ENCODE measurements around the gene VIL1.
A peak's percentile ranks its signal among the peaks of the same experiment; 100 is the strongest.

Gene VIL1

DNA sequence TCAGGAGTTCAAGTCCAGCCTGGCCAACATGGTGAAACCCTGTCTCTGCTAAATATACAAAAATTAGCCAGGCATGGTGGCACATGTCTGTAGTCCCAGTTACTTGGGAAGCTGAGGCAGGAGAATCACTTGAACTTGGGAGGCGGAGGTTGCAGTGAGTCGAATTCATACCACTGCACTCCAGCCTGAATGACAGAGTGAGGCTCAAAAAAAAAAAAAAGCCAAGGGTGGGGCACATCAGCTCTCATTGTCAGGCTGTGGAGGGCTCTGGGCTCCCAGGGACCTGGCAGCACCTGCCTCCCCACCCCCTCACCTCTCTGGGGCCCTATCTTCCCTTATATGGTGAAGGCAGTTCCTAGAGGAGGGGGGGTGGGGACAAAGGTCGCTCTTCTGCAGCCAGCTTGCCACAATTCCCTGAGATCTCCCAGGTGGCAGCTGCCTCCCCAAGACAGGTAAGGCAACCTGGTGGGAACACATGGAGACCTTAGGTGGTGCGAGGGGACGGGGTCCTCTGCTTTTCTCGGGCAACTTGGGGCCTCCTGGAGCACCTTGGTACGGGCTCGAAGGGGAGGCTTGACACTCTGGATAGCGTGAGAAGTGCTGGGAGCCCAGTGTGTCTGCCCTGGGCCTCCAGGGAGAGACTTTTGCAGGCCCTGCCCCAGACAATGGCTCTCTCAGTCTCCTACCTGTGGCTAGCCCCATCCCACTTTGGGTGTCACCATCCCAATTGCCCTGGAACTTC lies at the start of gene VIL1:
Gene VIL1, plus strand, starts transcription at position 407 of the 742 bp plus-strand sequence. CDS start 4,656 bp downstream, outside the sequence.
- no peak for DNase-seq (ENCODE audit: low read depth)
- no peak within 1 kb of the TSS for H3K4me3 ChIP-seq (ENCODE audit: low read length)
- TF ChIP-seq, protein P1, sequence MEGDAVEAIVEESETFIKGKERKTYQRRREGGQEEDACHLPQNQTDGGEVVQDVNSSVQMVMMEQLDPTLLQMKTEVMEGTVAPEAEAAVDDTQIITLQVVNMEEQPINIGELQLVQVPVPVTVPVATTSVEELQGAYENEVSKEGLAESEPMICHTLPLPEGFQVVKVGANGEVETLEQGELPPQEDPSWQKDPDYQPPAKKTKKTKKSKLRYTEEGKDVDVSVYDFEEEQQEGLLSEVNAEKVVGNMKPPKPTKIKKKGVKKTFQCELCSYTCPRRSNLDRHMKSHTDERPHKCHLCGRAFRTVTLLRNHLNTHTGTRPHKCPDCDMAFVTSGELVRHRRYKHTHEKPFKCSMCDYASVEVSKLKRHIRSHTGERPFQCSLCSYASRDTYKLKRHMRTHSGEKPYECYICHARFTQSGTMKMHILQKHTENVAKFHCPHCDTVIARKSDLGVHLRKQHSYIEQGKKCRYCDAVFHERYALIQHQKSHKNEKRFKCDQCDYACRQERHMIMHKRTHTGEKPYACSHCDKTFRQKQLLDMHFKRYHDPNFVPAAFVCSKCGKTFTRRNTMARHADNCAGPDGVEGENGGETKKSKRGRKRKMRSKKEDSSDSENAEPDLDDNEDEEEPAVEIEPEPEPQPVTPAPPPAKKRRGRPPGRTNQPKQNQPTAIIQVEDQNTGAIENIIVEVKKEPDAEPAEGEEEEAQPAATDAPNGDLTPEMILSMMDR (conservative IDR thresholded peaks at IDR 0.05; ENCODE audit: low read length): no peak

DNA sequence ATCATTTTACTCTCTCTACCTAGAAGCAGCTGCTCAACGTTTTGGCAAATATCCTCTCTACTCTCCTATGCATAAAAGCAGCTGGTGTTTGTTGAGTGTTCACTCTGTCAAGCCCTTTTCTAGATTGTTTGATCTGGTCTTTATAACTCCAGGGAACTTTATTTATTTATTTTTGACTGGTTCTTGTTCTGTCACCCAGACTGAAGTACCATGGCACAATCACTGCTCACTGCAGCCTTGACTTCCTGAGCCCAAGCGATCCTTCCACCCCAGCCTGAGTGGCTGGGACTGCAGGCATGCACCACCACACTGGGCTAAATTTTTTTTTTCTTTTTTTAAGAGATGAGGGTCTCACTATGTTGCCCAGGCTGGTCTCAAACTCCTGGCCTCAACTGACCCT lies 49.6 kb upstream of the VIL1 start:
- no peak overlapping the region for H3K4me3 ChIP-seq (ENCODE audit: low read length)
- TF ChIP-seq, protein P1 (conservative IDR thresholded peaks at IDR 0.05; ENCODE audit: low read length): no peak
- no peak for DNase-seq (ENCODE audit: low read depth)

DNA sequence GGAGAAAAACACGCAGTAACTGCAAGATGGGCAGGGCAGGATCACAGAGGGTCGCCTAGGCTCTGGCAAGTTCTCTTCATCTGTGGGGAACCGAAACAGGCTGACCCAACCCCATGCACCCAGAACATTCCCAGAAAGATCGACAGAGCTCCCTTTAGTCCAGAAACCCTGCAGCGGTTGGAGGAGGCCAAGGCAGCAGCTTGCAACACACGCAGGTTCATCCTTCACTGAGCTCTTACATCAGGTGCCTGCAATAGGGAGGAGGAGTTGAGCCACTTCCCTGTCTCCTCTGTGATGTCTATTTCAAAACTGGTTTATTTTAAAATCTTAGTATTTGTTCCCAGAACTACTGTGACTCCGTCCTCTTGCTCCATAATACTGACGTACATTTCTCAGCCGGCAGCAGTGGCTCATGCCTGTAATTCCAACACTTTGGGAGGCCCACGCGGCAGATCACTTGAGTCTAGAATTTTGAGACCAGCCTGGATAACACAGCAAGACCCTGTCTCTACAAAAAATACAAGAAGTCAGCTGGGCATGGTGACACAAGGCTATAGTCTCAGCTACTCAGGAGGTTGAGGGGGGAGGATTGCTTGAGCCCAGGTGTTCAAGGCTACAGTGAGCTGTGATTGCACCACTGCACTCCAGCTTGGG lies 48.4 kb upstream of the VIL1 start:
- TF ChIP-seq, protein P1 (conservative IDR thresholded peaks at IDR 0.05; ENCODE audit: low read length): no peak
- peak; percentile 67 for DNase-seq (ENCODE audit: low read depth)

DNA sequence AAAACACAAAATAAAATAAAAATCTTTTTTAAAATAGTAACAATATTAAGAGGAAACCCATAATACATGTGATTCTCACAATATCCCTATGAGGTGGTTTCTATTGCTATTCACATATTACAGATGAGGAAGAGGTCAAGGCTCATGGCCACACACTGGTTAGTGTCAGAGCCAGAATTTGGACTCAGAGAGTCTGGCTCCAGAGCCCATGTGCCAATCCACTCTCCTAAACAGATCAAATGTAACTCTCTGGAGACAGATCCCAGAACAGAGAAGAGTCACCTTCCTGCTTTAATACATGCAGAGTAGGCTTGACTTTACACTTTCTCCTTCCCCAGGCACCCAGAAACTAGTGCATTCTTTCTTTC lies 47.0 kb upstream of the VIL1 start:
- TF ChIP-seq, protein P1 (conservative IDR thresholded peaks at IDR 0.05; ENCODE audit: low read length): no peak
- no peak overlapping the region for H3K4me3 ChIP-seq (ENCODE audit: low read length)
- DNase-seq (ENCODE audit: low read depth): no peak

More for the DNA sequence above, 48.4 kb upstream of the VIL1 start:
- no peak overlapping the region for H3K4me3 ChIP-seq (ENCODE audit: low read length)

DNA sequence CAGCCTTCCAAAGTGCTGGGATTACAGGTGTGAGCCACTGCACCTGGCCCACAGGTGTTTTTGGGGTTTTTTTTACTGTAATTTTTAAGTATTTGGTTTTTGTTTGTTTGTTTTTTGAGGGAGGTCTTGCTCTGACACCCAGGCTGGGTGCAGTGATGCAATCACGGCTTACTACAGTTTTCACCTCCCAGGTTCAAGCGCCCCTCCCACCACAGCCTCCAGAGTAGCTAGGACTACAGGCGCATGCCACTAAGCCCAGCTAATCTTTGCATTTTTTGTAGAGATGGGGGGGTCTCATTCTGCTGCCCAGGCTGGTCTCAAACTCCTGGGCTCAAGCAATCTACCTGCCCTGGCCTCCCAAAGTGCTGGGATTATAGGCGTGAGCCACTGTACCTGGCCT lies 44.1 kb upstream of the VIL1 start:
- no peak overlapping the region for H3K4me3 ChIP-seq (ENCODE audit: low read length)
- no peak for DNase-seq (ENCODE audit: low read depth)
- TF ChIP-seq, protein P1 (conservative IDR thresholded peaks at IDR 0.05; ENCODE audit: low read length): no peak

DNA sequence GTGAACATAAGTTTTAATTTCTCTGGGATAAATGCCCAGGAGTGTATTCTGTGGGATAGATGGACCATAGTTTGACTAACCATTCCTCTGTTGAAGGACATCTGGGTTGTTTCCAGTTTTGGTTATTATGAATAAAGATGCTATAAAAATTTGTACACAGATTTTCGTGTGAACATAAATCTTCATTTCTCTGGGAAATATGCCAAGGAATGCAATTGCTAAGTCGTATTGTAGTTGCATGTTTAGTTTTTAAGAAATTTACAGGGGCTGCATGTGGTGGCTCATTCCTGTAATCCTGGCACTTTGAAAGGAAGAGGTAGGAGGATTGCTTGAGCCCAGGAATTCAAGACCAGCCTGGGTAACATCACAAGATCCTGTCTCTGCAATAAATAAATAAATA lies 43.7 kb upstream of the VIL1 start:
- TF ChIP-seq, protein P1 (conservative IDR thresholded peaks at IDR 0.05; ENCODE audit: low read length): no peak
- no peak overlapping the region for H3K4me3 ChIP-seq (ENCODE audit: low read length)
- peak; percentile 90 for DNase-seq (ENCODE audit: low read depth)

DNA sequence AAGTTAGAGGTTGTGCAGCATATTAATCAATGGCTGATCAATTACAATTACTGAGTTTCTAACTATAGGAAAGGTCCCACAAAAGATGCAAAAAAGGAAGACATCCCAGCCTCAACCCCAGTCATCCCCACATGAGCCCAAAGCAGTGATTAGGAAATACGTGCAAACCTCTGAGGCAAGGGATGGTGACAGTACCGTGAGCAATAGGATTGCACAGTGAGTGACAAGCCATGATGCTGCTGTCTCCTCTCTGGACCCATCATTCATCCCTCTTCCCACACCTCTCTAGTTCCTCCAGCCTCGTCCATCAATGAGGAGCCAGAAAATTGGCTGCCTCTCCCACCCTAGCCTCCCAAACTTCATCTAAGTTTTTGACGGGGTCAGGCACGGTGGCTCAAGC lies 40.9 kb upstream of the VIL1 start:
- DNase-seq (ENCODE audit: low read depth): no peak
- TF ChIP-seq, protein P1 (conservative IDR thresholded peaks at IDR 0.05; ENCODE audit: low read length): no peak
- no peak overlapping the region for H3K4me3 ChIP-seq (ENCODE audit: low read length)
